GM18907 (cell line): ENCODE measurements around the gene FASTK.
A peak's percentile ranks its signal among the peaks of the same experiment; 100 is the strongest.

Experiments used
- ATAC-seq: cut with Tn5 transposase; IDR thresholded peaks from one replicate; pipeline ENCODE4 v1.9.1; 2021; ENCODE audit warnings: mild to moderate bottlenecking, moderate library complexity; ENCODE audit not compliant: unreplicated experiment

The FASTK gene

GRCh38 chr7:151100921-151101320 lies 20.3 kb upstream of the FASTK start:
- ATAC-seq: no peak

GRCh38 chr7:151099486-151100211 lies 19.0 kb upstream of the FASTK start:
- no peak for ATAC-seq

GRCh38 chr7:151095828-151096475 lies 15.3 kb upstream of the FASTK start:
- ATAC-seq: no peak

- no peak for ATAC-seq
These were observed 14.7 kb upstream of the FASTK start for GRCh38 chr7:151095123-151095797.

GRCh38 chr7:151094675-151095074 lies 14.1 kb upstream of the FASTK start:
- no peak for ATAC-seq

- no peak for ATAC-seq
These were observed 13.1 kb upstream of the FASTK start for GRCh38 chr7:151093748-151094147.

- no peak for ATAC-seq
These were observed 11.4 kb upstream of the FASTK start for GRCh38 chr7:151091988-151092387.

- ATAC-seq: no peak
These were observed 10.8 kb upstream of the FASTK start for GRCh38 chr7:151091431-151091830.

- no peak for ATAC-seq
These were observed 10.4 kb upstream of the FASTK start for GRCh38 chr7:151091003-151091402.

GRCh38 chr7:151089893-151090730 lies 9.5 kb upstream of the FASTK start:
- no peak for ATAC-seq

GRCh38 chr7:151088856-151089699 lies 8.5 kb upstream of the FASTK start:
- ATAC-seq: no peak

- no peak for ATAC-seq
These were observed 7.6 kb upstream of the FASTK start for GRCh38 chr7:151088019-151088855.

- ATAC-seq: peak; percentile 31
These were observed 6.8 kb upstream of the FASTK start for GRCh38 chr7:151087245-151088018.

GRCh38 chr7:151086802-151087244 lies 6.2 kb upstream of the FASTK start:
- no peak for ATAC-seq

- peak; percentile 43 for ATAC-seq
These were observed 5.3 kb upstream of the FASTK start, which contains the start of gene AGAP3 for GRCh38 chr7:151085691-151086620. AGAP3 (plus strand) TSS chr7:151086475; CDS start chr7:151086742, 267 bp downstream.

GRCh38 chr7:151085329-151085690 lies 4.7 kb upstream of the FASTK start:
- no peak for ATAC-seq

- no peak for ATAC-seq
These were observed 3.2 kb upstream of the FASTK start for GRCh38 chr7:151083824-151084160.
